WTC11 (cell line): Measurements from ENCODE around the gene TECR. TPM values are rescaled to one million over a fixed set of nuclear protein-coding genes. Genes with fewer than 3 reads are reported as not detected.
"Not testable (repeated sequence)": the region's sequence is repeated elsewhere in the genome, so short reads cannot be mapped to it uniquely, and the experiment has no call there.

ENCODE experiments used
- ATAC-seq: fragments of 200-7000 bp; cut with Tn5 transposase; 2 replicates; pipeline ENCODE4 v1.10.0; 2021; ENCODE audit warnings: mild to moderate bottlenecking, moderate library complexity
- CTCF ChIA-PET: fragments of 300-600 bp; sonication (Branson Sonifier 250); formaldehyde crosslinking; loops from one replicate; lab custom pipeline; 2021; ENCODE audit warnings: antibody characterized with exemption; lab: Charles Lee
- POLR2A ChIA-PET: fragments of 350-600 bp; sonication (Branson Sonifier 250); formaldehyde crosslinking; loops from one replicate; lab custom pipeline; 2021; ENCODE audit warnings: antibody characterized with exemption; lab: Charles Lee
- DNase-seq: peaks from one replicate; pipeline ENCODE4 v3.0.0; 2021; ENCODE audit warnings: low spot score
- H3K27ac Mint-ChIP-seq: 2 replicates; pipeline ENCODE4 v1.8.0; 2021; ENCODE audit warnings: mixed read lengths
- H3K27me3 Mint-ChIP-seq: 2 replicates; pipeline ENCODE4 v1.8.0; 2021; ENCODE audit warnings: low read depth, mild to moderate bottlenecking, moderate library complexity, mixed read lengths
- H3K36me3 Mint-ChIP-seq: 2 replicates; pipeline ENCODE4 v1.8.0; 2021; ENCODE audit warnings: mixed read lengths
- H3K4me1 Mint-ChIP-seq: 2 replicates; pipeline ENCODE4 v1.8.0; 2022; ENCODE audit warnings: mixed read lengths
- H3K4me3 Mint-ChIP-seq: 2 replicates; pipeline ENCODE4 v1.8.0; 2021; ENCODE audit warnings: mild to moderate bottlenecking, moderate library complexity, mixed read lengths
- H3K9me3 Mint-ChIP-seq: 2 replicates; pipeline ENCODE4 v1.8.0; 2021; ENCODE audit warnings: mixed read lengths
- ATF1 ChIP-seq: sonication (generic); formaldehyde crosslinking; IDR thresholded peaks from 2 replicates; pipeline ENCODE4 v1.8.1; 2023; ENCODE audit warnings: mild to moderate bottlenecking, moderate library complexity, missing genetic modification reagents
- CREM ChIP-seq: sonication (generic); formaldehyde crosslinking; IDR thresholded peaks from 2 replicates; pipeline ENCODE4 v1.8.1; 2022; ENCODE audit warnings: mild to moderate bottlenecking, missing genetic modification reagents, moderate library complexity
- ESRRA ChIP-seq: sonication (generic); formaldehyde crosslinking; IDR thresholded peaks from 2 replicates; pipeline ENCODE4 v1.8.1; 2022; ENCODE audit warnings: mild to moderate bottlenecking, missing genetic modification reagents, borderline replicate concordance
- MYBL2 ChIP-seq: sonication (generic); formaldehyde crosslinking; IDR thresholded peaks from 2 replicates; pipeline ENCODE4 v1.8.1; 2023; ENCODE audit warnings: mild to moderate bottlenecking, moderate library complexity, missing genetic modification reagents
- NR1H2 ChIP-seq: sonication (generic); formaldehyde crosslinking; IDR thresholded peaks from 2 replicates; pipeline ENCODE4 v1.9.0; 2021; ENCODE audit warnings: mild to moderate bottlenecking, moderate library complexity, missing genetic modification reagents
- ZNF121 ChIP-seq: sonication (generic); formaldehyde crosslinking; IDR thresholded peaks from 2 replicates; pipeline ENCODE4 v1.8.0; 2023; ENCODE audit warnings: missing genetic modification reagents
- ZNF232 ChIP-seq: sonication (generic); formaldehyde crosslinking; IDR thresholded peaks from 2 replicates; pipeline ENCODE4 v1.8.0; 2022; ENCODE audit warnings: mild to moderate bottlenecking, missing genetic modification reagents
- total RNA-seq: library from RNA; stranded (reverse); gene quantifications from 3 replicates; pipeline ENCODE4 v1.2.3, GENCODE V29; 2021
- TF ChIP-seq, protein P1 (sequence below): fragments of 250-450 bp; sonication (Bioruptor Pico); IDR thresholded peaks from 2 replicates; pipeline ENCODE4 v1.9.0; 2021; ENCODE audit warnings: mild to moderate bottlenecking, borderline replicate concordance
- TF ChIP-seq, protein P2 (sequence below): sonication (generic); formaldehyde crosslinking; IDR thresholded peaks from 2 replicates; pipeline ENCODE4 v1.8.1; 2022; ENCODE audit warnings: mild to moderate bottlenecking, moderate library complexity, missing genetic modification reagents
- TF ChIP-seq, protein P3 (sequence below): fragments of 200-600 bp; IDR thresholded peaks from 2 replicates; pipeline ENCODE4 v1.8.0; 2022; ENCODE audit warnings: antibody characterized with exemption
- TF ChIP-seq, protein P4 (sequence below): sonication (generic); formaldehyde crosslinking; IDR thresholded peaks from 2 replicates; pipeline ENCODE4 v1.8.0; 2023; ENCODE audit warnings: missing genetic modification reagents

Gene TECR
- total RNA-seq, 1 experiment from 2014 or later = 161 TPM

DNA sequence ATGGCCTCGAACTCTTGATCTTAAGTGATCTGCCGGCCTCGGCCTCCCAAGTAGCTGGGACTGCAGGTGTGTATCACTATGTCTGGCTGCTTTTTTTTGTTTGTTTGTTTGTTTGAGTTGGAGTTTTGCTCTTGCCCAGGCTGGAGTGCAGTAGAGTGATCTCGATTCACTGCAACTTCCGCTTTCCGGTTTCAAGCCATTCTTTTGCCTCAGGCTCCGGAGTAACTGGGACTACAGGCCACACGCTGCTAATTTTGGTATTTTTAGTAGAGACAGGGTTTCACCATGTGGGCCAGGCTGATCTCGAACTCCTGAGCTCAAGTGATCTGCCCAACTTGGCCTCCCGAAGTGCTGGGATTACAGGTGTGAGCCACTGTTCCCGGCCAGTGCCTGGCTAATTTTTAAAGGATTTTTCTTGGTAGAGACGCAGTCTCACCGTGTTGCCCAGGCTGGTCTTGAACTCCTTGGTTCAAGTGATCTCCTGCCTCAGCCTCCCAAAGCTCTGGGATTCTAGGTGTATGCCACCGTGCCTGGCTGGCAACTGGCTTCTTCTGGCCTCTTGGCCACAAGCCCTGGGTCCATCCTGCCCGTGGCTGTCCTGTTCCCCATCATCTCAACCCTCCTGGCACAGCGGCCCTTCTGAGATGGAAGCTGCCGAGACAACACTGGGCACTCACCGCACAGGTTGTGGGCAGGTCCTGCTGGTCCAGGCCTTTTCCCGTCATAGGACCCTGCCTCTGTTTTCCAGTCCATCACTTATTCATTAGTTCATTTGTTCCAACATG is 11.5 kb downstream of the TECR start:
- H3K4me1 Mint-ChIP-seq = peaks cover 13% of the 10 kb centered on the region
- no peak overlapping the region for H3K4me3 Mint-ChIP-seq
- POLR2A ChIA-PET = no interaction called here
- no peaks in the 10 kb centered on the region for H3K27me3 Mint-ChIP-seq
- no peaks in the 10 kb centered on the region for H3K9me3 Mint-ChIP-seq
- DNase-seq (no peak), ATAC-seq (no peak)
- no peaks in the 10 kb centered on the region for H3K36me3 Mint-ChIP-seq
- TF ChIP-seq, protein P1, sequence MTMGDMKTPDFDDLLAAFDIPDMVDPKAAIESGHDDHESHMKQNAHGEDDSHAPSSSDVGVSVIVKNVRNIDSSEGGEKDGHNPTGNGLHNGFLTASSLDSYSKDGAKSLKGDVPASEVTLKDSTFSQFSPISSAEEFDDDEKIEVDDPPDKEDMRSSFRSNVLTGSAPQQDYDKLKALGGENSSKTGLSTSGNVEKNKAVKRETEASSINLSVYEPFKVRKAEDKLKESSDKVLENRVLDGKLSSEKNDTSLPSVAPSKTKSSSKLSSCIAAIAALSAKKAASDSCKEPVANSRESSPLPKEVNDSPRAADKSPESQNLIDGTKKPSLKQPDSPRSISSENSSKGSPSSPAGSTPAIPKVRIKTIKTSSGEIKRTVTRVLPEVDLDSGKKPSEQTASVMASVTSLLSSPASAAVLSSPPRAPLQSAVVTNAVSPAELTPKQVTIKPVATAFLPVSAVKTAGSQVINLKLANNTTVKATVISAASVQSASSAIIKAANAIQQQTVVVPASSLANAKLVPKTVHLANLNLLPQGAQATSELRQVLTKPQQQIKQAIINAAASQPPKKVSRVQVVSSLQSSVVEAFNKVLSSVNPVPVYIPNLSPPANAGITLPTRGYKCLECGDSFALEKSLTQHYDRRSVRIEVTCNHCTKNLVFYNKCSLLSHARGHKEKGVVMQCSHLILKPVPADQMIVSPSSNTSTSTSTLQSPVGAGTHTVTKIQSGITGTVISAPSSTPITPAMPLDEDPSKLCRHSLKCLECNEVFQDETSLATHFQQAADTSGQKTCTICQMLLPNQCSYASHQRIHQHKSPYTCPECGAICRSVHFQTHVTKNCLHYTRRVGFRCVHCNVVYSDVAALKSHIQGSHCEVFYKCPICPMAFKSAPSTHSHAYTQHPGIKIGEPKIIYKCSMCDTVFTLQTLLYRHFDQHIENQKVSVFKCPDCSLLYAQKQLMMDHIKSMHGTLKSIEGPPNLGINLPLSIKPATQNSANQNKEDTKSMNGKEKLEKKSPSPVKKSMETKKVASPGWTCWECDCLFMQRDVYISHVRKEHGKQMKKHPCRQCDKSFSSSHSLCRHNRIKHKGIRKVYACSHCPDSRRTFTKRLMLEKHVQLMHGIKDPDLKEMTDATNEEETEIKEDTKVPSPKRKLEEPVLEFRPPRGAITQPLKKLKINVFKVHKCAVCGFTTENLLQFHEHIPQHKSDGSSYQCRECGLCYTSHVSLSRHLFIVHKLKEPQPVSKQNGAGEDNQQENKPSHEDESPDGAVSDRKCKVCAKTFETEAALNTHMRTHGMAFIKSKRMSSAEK (CRISPR knock-in tag) = no peak
- TF ChIP-seq, protein P2, sequence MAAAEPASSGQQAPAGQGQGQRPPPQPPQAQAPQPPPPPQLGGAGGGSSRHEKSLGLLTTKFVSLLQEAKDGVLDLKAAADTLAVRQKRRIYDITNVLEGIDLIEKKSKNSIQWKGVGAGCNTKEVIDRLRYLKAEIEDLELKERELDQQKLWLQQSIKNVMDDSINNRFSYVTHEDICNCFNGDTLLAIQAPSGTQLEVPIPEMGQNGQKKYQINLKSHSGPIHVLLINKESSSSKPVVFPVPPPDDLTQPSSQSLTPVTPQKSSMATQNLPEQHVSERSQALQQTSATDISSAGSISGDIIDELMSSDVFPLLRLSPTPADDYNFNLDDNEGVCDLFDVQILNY = no peak
- TF ChIP-seq, protein P3, sequence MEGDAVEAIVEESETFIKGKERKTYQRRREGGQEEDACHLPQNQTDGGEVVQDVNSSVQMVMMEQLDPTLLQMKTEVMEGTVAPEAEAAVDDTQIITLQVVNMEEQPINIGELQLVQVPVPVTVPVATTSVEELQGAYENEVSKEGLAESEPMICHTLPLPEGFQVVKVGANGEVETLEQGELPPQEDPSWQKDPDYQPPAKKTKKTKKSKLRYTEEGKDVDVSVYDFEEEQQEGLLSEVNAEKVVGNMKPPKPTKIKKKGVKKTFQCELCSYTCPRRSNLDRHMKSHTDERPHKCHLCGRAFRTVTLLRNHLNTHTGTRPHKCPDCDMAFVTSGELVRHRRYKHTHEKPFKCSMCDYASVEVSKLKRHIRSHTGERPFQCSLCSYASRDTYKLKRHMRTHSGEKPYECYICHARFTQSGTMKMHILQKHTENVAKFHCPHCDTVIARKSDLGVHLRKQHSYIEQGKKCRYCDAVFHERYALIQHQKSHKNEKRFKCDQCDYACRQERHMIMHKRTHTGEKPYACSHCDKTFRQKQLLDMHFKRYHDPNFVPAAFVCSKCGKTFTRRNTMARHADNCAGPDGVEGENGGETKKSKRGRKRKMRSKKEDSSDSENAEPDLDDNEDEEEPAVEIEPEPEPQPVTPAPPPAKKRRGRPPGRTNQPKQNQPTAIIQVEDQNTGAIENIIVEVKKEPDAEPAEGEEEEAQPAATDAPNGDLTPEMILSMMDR = no peak
- TF ChIP-seq ZNF232 (CRISPR knock-in tag) (no peak), CREM (CRISPR knock-in tag) (no peak), MYBL2 (CRISPR knock-in tag) (no peak), ESRRA (CRISPR knock-in tag) (no peak)
- CTCF ChIA-PET = interaction anchor here (0.6 kb wide), 1 partner anchor 462 kb away, joined by 3 read pairs; no protein-coding TSS in a partner anchor
- H3K27ac Mint-ChIP-seq = peak overlapping the region; percentile 60

DNA sequence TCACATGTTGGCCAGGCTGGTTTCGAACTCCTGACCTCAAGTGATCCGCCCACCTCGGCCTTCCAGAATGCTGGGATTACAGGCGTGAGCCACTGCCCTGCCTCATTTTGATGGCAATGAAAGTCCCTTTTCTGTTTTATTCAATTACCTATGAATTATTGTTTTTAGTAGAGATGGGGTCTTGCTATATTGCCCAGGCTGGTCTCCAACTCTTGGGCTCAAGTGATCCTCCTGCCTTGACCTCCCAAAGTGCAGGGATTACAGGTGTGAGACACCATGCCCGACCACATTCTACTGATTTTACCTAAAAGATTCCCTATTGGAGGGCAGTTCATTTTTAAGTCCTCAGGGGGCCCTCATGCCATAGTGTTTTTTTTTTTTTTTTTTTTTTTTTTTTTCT is 12.6 kb downstream of the TECR start:
- not testable (repeated sequence) for H3K4me3 Mint-ChIP-seq, H3K27me3 Mint-ChIP-seq, ATAC-seq, DNase-seq
- CTCF ChIA-PET = interaction anchor here (1.4 kb wide), 1 partner anchor 15 kb away, joined by 18 read pairs; no protein-coding TSS in a partner anchor
- POLR2A ChIA-PET = interaction anchor here (1.4 kb wide), 1 partner anchor 24 kb away, joined by 4 read pairs; the partner anchor contains the start of gene DNAJB1
- TF ChIP-seq ZNF121 (CRISPR knock-in tag) = peak; percentile 86; the same call in 1 of the 2 replicates
- TF ChIP-seq, all 79 proteins: peak for 1; not testable (repeated sequence) for 78
- H3K27ac Mint-ChIP-seq, H3K4me1 Mint-ChIP-seq, H3K36me3 Mint-ChIP-seq, H3K9me3 Mint-ChIP-seq: not testable (repeated sequence)

DNA sequence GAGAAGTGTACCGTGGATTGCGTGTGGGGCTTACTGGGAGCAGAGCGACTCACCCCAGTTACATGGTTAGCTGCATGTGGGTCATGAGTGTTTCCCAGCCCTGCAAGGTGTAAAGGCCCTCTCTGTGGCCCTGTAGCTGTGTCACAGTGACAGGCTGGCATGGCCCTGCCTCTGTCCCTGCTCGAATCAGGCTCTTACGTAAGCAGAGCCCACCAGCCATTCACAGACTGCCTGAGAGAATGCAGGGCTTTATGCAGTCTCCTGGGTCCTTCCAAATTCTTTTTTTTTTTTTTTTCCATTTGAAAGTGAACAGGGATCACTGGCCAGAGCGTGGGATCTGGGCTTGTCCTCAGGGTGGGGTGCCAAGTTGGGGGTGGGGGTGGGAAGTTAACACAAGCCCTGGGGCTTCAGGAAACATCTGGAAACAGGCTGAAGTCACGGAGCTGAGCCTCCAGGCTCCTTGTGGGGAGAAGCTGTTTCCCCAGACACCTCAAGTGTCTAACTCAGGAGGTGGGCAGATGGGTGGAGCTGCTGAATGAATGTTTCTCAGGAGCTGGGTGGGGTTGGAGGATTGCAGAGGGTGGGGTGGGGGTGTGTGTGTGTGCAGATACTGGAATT is 13.4 kb downstream of the TECR start:
- peak; percentile 76 for ATAC-seq
- H3K4me1 Mint-ChIP-seq = peaks cover 6% of the 10 kb centered on the region
- POLR2A ChIA-PET = interaction anchor here (1.4 kb wide), 1 partner anchor 25 kb away, joined by 4 read pairs; the partner anchor contains the start of gene DNAJB1
- no peak for DNase-seq
- H3K27ac Mint-ChIP-seq = no peak overlapping the region
- H3K4me3 Mint-ChIP-seq = no peak overlapping the region
- no peaks in the 10 kb centered on the region for H3K36me3 Mint-ChIP-seq
- TF ChIP-seq NR1H2 (CRISPR knock-in tag) (no peak), ATF1 (CRISPR knock-in tag) (no peak)
- TF ChIP-seq, protein P4, sequence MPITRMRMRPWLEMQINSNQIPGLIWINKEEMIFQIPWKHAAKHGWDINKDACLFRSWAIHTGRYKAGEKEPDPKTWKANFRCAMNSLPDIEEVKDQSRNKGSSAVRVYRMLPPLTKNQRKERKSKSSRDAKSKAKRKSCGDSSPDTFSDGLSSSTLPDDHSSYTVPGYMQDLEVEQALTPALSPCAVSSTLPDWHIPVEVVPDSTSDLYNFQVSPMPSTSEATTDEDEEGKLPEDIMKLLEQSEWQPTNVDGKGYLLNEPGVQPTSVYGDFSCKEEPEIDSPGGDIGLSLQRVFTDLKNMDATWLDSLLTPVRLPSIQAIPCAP (CRISPR knock-in tag) = no peak
- TF ChIP-seq, all 79 proteins: peak for 0
- Mint-ChIP-seq H3K27me3 (no peaks in the 10 kb centered on the region), H3K9me3 (no peaks in the 10 kb centered on the region)
- CTCF ChIA-PET = interaction anchor here (0.6 to 1.4 kb wide), 5 partner anchors 9 to 137 kb away, joined by 3 to 18 read pairs (median 6); no protein-coding TSS in a partner anchor
